Testis (tissue), 3 donors: Measurements from ENCODE around the gene KCNK10. TPM values are rescaled to one million over a fixed set of nuclear protein-coding genes. Genes with fewer than 3 reads are reported as not detected.
"Not testable (repeated sequence)": the region's sequence is repeated elsewhere in the genome, so short reads cannot be mapped to it uniquely, and the experiment has no call there.

ENCODE experiments used
- DNase-seq: peaks from one replicate; pipeline ENCODE4 v3.0.0-alpha.2; 2019
- H3K27ac ChIP-seq, 2 donors: fragments of 200-600 bp; sonication (generic); one replicate each; pipeline ENCODE4 v1.5.1; 2019
- H3K27me3 ChIP-seq: fragments of 200-600 bp; sonication (generic); one replicate; pipeline ENCODE4 v1.5.1; 2019
- H3K36me3 ChIP-seq: fragments of 200-600 bp; sonication (generic); one replicate; pipeline ENCODE4 v1.5.1; 2017; ENCODE audit warnings: low read depth; ENCODE audit errors: missing control alignments
- H3K4me1 ChIP-seq: fragments of 200-600 bp; sonication (generic); one replicate; pipeline ENCODE4 v1.5.1; 2019
- H3K4me3 ChIP-seq, 2 donors: fragments of 200-600 bp; sonication (generic); one replicate each; pipeline ENCODE4 v1.5.1; 2017 to 2019
- H3K9me3 ChIP-seq: fragments of 200-600 bp; sonication (generic); one replicate; pipeline ENCODE4 v1.5.1; 2017
- CTCF ChIP-seq, 3 experiments: fragments of 450-650 bp in 2 of 3; fragments of 200-600 bp in 1 of 3; sonication (generic) in 1 of 3; IDR thresholded peaks; one replicate each; pipeline ENCODE4 v1.5.1; 2016 to 2019; ENCODE audit warnings: antibody characterized with exemption in 3 of 3, mild to moderate bottlenecking in 2 of 3, moderate library complexity in 1 of 3
- POLR2A ChIP-seq: fragments of 450-650 bp; IDR thresholded peaks from one replicate; pipeline ENCODE4 v1.6.1; 2017; ENCODE audit warnings: antibody characterized with exemption, mild to moderate bottlenecking, moderate library complexity
- WGBS, 2 donors: methylation state at CpG; one replicate each; pipeline ENCODE4 v1.1.5; 2018; 5-methylcytosine and 5-hydroxymethylcytosine counted together
- intact Hi-C: fragments of 100-400 bp; cut with DNase I; formaldehyde crosslinking; loops from one replicate; pipeline ENCODE4 v1.15.1; 2023; ENCODE audit warnings: low total_unique reads
- polyA plus RNA-seq: library from polyadenylated mRNA; stranded (reverse); fragments of 350-450 nt; fragmentation: Illumina TruSeq; extraction: RNeasy Lipid Tissue Mini Kit (QIAGEN cat#74804); gene quantifications from one replicate; pipeline ENCODE4 v1.2.3, GENCODE V29; 2014; ENCODE audit warnings: low read depth, low replicate concordance; ENCODE audit not compliant: insufficient read depth
- total RNA-seq, 2 donors: library from RNA; depleted of rRNA; stranded (reverse); fragments of >200 nt; gene quantifications; one replicate each; pipeline ENCODE4 v1.2.3, GENCODE V29; 2016

Gene KCNK10
- total and polyA plus RNA-seq, 3 donors from 2014 or later = 0.55 to 4.2 (median 1.6) TPM

GRCh38 chr14:88270776-88271175, 52.3 kb downstream of the KCNK10 start:
- no peaks in the 10 kb centered on the region for H3K4me1 ChIP-seq
- WGBS, 2 donors = 69% methylated on average over 6 of the region's 6 CpGs
- TF ChIP-seq POLR2A = no peak
- no peak for TF ChIP-seq CTCF (IDR thresholded peaks at IDR 0.05)
- H3K36me3 ChIP-seq = no peaks in the 10 kb centered on the region
- intact Hi-C loops = no loop called here
- no peaks in the 10 kb centered on the region for H3K27me3 ChIP-seq
- H3K9me3 ChIP-seq = no peaks in the 10 kb centered on the region
- H3K4me3 ChIP-seq = no peak overlapping the region
- no peak overlapping the region for H3K27ac ChIP-seq
- no peak for DNase-seq

- Histone ChIP-seq H3K27me3 (no peaks in the 10 kb centered on the region), H3K4me3 (no peak overlapping the region), H3K36me3 (no peaks in the 10 kb centered on the region), H3K27ac (no peak overlapping the region), H3K9me3 (no peaks in the 10 kb centered on the region), H3K4me1 (no peaks in the 10 kb centered on the region)
- TF ChIP-seq POLR2A (no peak), CTCF (IDR thresholded peaks at IDR 0.05) (no peak)
- 57 to 72% methylated on average over 11 to 12 of the region's 12 CpGs for WGBS, 2 donors
- no peak for DNase-seq
- intact Hi-C loops = no loop called here
Measured at GRCh38 chr14:88269806-88270420, 53.2 kb downstream of the KCNK10 start.

- Histone ChIP-seq H3K27me3 (no peaks in the 10 kb centered on the region), H3K4me1 (no peaks in the 10 kb centered on the region), H3K36me3 (no peaks in the 10 kb centered on the region), H3K4me3 (no peak overlapping the region), H3K9me3 (no peaks in the 10 kb centered on the region), H3K27ac (no peak overlapping the region)
- DNase-seq = no peak
- TF ChIP-seq CTCF (IDR thresholded peaks at IDR 0.05) (no peak), POLR2A (no peak)
- intact Hi-C loops = no loop called here
- 84 to 96% methylated on average over 2 of the region's 2 CpGs for WGBS, 2 donors
Measured at GRCh38 chr14:88266474-88266873, 56.6 kb downstream of the KCNK10 start.

GRCh38 chr14:88264116-88264515, 59.0 kb downstream of the KCNK10 start:
- 79 to 80% methylated on average over 6 of the region's 6 CpGs for WGBS, 2 donors
- DNase-seq = no peak
- H3K4me1 ChIP-seq = no peaks in the 10 kb centered on the region
- intact Hi-C loops = no loop called here
- H3K4me3 ChIP-seq = no peak overlapping the region
- TF ChIP-seq POLR2A = no peak
- TF ChIP-seq CTCF (IDR thresholded peaks at IDR 0.05) = no peak
- no peak overlapping the region for H3K27ac ChIP-seq
- no peaks in the 10 kb centered on the region for H3K27me3 ChIP-seq
- H3K9me3 ChIP-seq = no peaks in the 10 kb centered on the region
- no peaks in the 10 kb centered on the region for H3K36me3 ChIP-seq

GRCh38 chr14:88261302-88261701, 61.8 kb downstream of the KCNK10 start:
- H3K36me3 ChIP-seq, H3K9me3 ChIP-seq, H3K4me3 ChIP-seq, DNase-seq, H3K27ac ChIP-seq, H3K4me1 ChIP-seq, H3K27me3 ChIP-seq, intact Hi-C loops: not testable (repeated sequence)
- WGBS, 2 donors = 92 to 95% methylated on average over 3 of the region's 3 CpGs
